HEK293 (cell line): Measurements from ENCODE around the gene HOXA4.

Experiments
- BCL11B ChIP-seq: fragments of 450-650 bp; formaldehyde crosslinking; IDR thresholded peaks from 2 replicates; pipeline ENCODE4 v1.5.1; 2016; ENCODE audit warnings: low read depth, missing biosample characterization, missing genetic modification characterization
- GFI1B ChIP-seq: fragments of 450-650 bp; formaldehyde crosslinking; IDR thresholded peaks from 2 replicates; pipeline ENCODE4 v1.5.1; 2016; ENCODE audit warnings: missing biosample characterization, missing genetic modification characterization
- KLF16 ChIP-seq: fragments of 450-650 bp; formaldehyde crosslinking; IDR thresholded peaks from 2 replicates; pipeline ENCODE4 v1.5.1; 2017; ENCODE audit warnings: missing biosample characterization, missing genetic modification characterization
- KLF17 ChIP-seq: fragments of 450-650 bp; formaldehyde crosslinking; IDR thresholded peaks from 2 replicates; pipeline ENCODE4 v1.5.1; 2016; ENCODE audit warnings: missing biosample characterization, missing genetic modification characterization
- KLF9 ChIP-seq: fragments of 450-650 bp; formaldehyde crosslinking; IDR thresholded peaks from 2 replicates; pipeline ENCODE4 v1.5.1; 2016; ENCODE audit warnings: missing biosample characterization, missing genetic modification characterization, low read depth
- MZF1 ChIP-seq: fragments of 450-650 bp; formaldehyde crosslinking; IDR thresholded peaks from 2 replicates; pipeline ENCODE4 v1.5.1; 2017; ENCODE audit warnings: missing biosample characterization, missing genetic modification characterization, borderline replicate concordance
- PATZ1 ChIP-seq: fragments of 450-650 bp; formaldehyde crosslinking; IDR thresholded peaks from 2 replicates; pipeline ENCODE4 v1.5.1; 2016; ENCODE audit warnings: missing biosample characterization, missing genetic modification characterization
- REPIN1 ChIP-seq: fragments of 450-650 bp; formaldehyde crosslinking; IDR thresholded peaks from 2 replicates; pipeline ENCODE4 v1.5.1; 2017; ENCODE audit warnings: missing biosample characterization, missing genetic modification characterization, low read depth
- SCRT1 ChIP-seq: fragments of 450-650 bp; formaldehyde crosslinking; IDR thresholded peaks from 2 replicates; pipeline ENCODE4 v1.5.1; 2016; ENCODE audit warnings: missing biosample characterization, missing genetic modification characterization, borderline replicate concordance
- ZBTB10 ChIP-seq: fragments of 450-650 bp; formaldehyde crosslinking; IDR thresholded peaks from 2 replicates; pipeline ENCODE4 v1.5.1; 2016; ENCODE audit warnings: missing biosample characterization, missing genetic modification characterization
- ZBTB8A ChIP-seq: fragments of 450-650 bp; formaldehyde crosslinking; IDR thresholded peaks from 2 replicates; pipeline ENCODE4 v1.5.1; 2016; ENCODE audit warnings: missing biosample characterization, missing genetic modification characterization
- ZFP3 ChIP-seq: fragments of 450-650 bp; formaldehyde crosslinking; IDR thresholded peaks from 2 replicates; pipeline ENCODE4 v1.5.1; 2016; ENCODE audit warnings: low read depth, missing biosample characterization, missing genetic modification characterization
- ZFP69B ChIP-seq: fragments of 450-650 bp; formaldehyde crosslinking; IDR thresholded peaks from 2 replicates; pipeline ENCODE4 v1.5.1; 2016; ENCODE audit warnings: missing biosample characterization, missing genetic modification characterization
- ZNF157 ChIP-seq: fragments of 450-650 bp; formaldehyde crosslinking; IDR thresholded peaks from 2 replicates; pipeline ENCODE4 v1.5.1; 2016; ENCODE audit warnings: missing biosample characterization, missing genetic modification characterization
- ZNF16 ChIP-seq: fragments of 450-650 bp; formaldehyde crosslinking; IDR thresholded peaks from 2 replicates; pipeline ENCODE4 v1.5.1; 2016; ENCODE audit warnings: low read depth, missing biosample characterization, missing genetic modification characterization
- ZNF214 ChIP-seq: fragments of 450-650 bp; formaldehyde crosslinking; IDR thresholded peaks from 2 replicates; pipeline ENCODE4 v1.5.1; 2017; ENCODE audit warnings: missing biosample characterization, mild to moderate bottlenecking, missing genetic modification characterization, borderline replicate concordance
- ZNF221 ChIP-seq: fragments of 450-650 bp; formaldehyde crosslinking; IDR thresholded peaks from 2 replicates; pipeline ENCODE4 v1.5.1; 2017; ENCODE audit warnings: missing biosample characterization, missing genetic modification characterization, borderline replicate concordance
- ZNF335 ChIP-seq: fragments of 450-650 bp; formaldehyde crosslinking; conservative IDR thresholded peaks from 2 replicates; pipeline ENCODE4 v1.5.1; 2016; ENCODE audit warnings: missing biosample characterization, missing genetic modification characterization
- ZNF366 ChIP-seq: fragments of 450-650 bp; formaldehyde crosslinking; conservative IDR thresholded peaks from 2 replicates; pipeline ENCODE4 v1.5.1; 2016; ENCODE audit warnings: missing biosample characterization, missing genetic modification characterization
- ZNF426 ChIP-seq: fragments of 450-650 bp; formaldehyde crosslinking; IDR thresholded peaks from 2 replicates; pipeline ENCODE4 v1.5.1; 2017; ENCODE audit warnings: missing biosample characterization, missing genetic modification characterization, mild to moderate bottlenecking, inconsistent platforms, moderate library complexity
- ZNF626 ChIP-seq: fragments of 450-650 bp; sonication (Bioruptor Pico); formaldehyde crosslinking; IDR thresholded peaks from 2 replicates; pipeline ENCODE4 v1.5.1; 2018; ENCODE audit warnings: missing biosample characterization, missing genetic modification characterization, inconsistent platforms
- ZNF747 ChIP-seq: fragments of 450-650 bp; formaldehyde crosslinking; IDR thresholded peaks from 2 replicates; pipeline ENCODE4 v1.5.1; 2016; ENCODE audit warnings: missing biosample characterization, missing genetic modification characterization
- TF ChIP-seq, protein P1 (sequence below): fragments of 450-650 bp; formaldehyde crosslinking; IDR thresholded peaks from 2 replicates; pipeline ENCODE4 v1.5.1; 2017; ENCODE audit warnings: missing biosample characterization, missing genetic modification characterization
- TF ChIP-seq, protein P2 (sequence below): fragments of 450-650 bp; formaldehyde crosslinking; IDR thresholded peaks from 2 replicates; pipeline ENCODE4 v1.5.1; 2016; ENCODE audit warnings: missing biosample characterization, missing genetic modification characterization
- TF ChIP-seq, protein P3 (sequence below): fragments of 450-650 bp; formaldehyde crosslinking; IDR thresholded peaks from 2 replicates; pipeline ENCODE4 v1.5.1; 2016; ENCODE audit warnings: missing biosample characterization, missing genetic modification characterization
- TF ChIP-seq, protein P4 (sequence below): fragments of 450-650 bp; formaldehyde crosslinking; IDR thresholded peaks from 2 replicates; pipeline ENCODE4 v1.5.1; 2016; ENCODE audit warnings: missing biosample characterization, missing genetic modification characterization, borderline replicate concordance

Gene HOXA4

GRCh38 chr7:27151931-27152815, 21.6 kb upstream of the HOXA4 start, which contains the start of gene HOXA3 (continued):
- no peak for TF ChIP-seq ZNF626 (tag by site-specific recombination)
- TF ChIP-seq ZNF426 (tag by site-specific recombination), result peak; percentile 12; the same call in 1 of the 2 replicates
- no peak for TF ChIP-seq ZNF157
- TF ChIP-seq ZNF335 (tag by site-specific recombination), result no peak; the same call in 1 of the 2 replicates
- peak; percentile 94 for TF ChIP-seq PATZ1 (tag by site-specific recombination)
- TF ChIP-seq KLF17 (tag by site-specific recombination), result peak; percentile 64; the same call in 1 of the 2 replicates
- no peak for TF ChIP-seq ZNF221
- TF ChIP-seq ZFP69B (tag by site-specific recombination), result peak; percentile 45; the same call in 1 of the 2 replicates
- TF ChIP-seq, protein P1, sequence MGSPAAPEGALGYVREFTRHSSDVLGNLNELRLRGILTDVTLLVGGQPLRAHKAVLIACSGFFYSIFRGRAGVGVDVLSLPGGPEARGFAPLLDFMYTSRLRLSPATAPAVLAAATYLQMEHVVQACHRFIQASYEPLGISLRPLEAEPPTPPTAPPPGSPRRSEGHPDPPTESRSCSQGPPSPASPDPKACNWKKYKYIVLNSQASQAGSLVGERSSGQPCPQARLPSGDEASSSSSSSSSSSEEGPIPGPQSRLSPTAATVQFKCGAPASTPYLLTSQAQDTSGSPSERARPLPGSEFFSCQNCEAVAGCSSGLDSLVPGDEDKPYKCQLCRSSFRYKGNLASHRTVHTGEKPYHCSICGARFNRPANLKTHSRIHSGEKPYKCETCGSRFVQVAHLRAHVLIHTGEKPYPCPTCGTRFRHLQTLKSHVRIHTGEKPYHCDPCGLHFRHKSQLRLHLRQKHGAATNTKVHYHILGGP (tag by site-specific recombination), result no peak
- TF ChIP-seq SCRT1 (tag by site-specific recombination), result no peak
- TF ChIP-seq KLF16 (tag by site-specific recombination), result peak; percentile 63; the same call in 1 of the 2 replicates
- TF ChIP-seq ZBTB8A, result peak; percentile 85
- TF ChIP-seq ZNF747 (tag by site-specific recombination), result no peak
- TF ChIP-seq ZNF214, result no peak
- TF ChIP-seq, protein P2, sequence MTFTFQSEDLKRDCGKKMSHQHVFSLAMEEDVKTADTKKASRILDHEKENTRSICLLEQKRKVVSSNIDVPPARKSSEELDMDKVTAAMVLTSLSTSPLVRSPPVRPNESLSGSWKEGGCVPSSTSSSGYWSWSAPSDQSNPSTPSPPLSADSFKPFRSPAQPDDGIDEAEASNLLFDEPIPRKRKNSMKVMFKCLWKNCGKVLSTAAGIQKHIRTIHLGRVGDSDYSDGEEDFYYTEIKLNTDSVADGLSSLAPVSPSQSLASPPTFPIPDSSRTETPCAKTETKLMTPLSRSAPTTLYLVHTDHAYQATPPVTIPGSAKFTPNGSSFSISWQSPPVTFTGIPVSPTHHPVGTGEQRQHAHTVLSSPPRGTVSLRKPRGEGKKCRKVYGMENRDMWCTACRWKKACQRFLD (tag by site-specific recombination), result no peak
- no peak for TF ChIP-seq ZFP3
- TF ChIP-seq BCL11B, result no peak
- TF ChIP-seq ZBTB10, result peak; percentile 72
- TF ChIP-seq MZF1, result no peak
- TF ChIP-seq ZNF16 (tag by site-specific recombination), result no peak
- TF ChIP-seq KLF9 (tag by site-specific recombination), result 0 out of 2 replicates have a peak, but pooled peaks have one; percentile 27
- no peak for TF ChIP-seq REPIN1 (tag by site-specific recombination)
- TF ChIP-seq GFI1B (tag by site-specific recombination), result no peak
- TF ChIP-seq, protein P3, sequence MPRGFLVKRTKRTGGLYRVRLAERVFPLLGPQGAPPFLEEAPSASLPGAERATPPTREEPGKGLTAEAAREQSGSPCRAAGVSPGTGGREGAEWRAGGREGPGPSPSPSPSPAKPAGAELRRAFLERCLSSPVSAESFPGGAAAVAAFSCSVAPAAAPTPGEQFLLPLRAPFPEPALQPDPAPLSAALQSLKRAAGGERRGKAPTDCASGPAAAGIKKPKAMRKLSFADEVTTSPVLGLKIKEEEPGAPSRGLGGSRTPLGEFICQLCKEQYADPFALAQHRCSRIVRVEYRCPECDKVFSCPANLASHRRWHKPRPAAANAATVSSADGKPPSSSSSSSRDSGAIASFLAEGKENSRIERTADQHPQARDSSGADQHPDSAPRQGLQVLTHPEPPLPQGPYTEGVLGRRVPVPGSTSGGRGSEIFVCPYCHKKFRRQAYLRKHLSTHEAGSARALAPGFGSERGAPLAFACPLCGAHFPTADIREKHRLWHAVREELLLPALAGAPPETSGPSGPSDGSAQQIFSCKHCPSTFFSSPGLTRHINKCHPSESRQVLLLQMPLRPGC (tag by site-specific recombination), result no peak
- peak; percentile 55 for TF ChIP-seq ZNF366 (tag by site-specific recombination)
- TF ChIP-seq, protein P4, sequence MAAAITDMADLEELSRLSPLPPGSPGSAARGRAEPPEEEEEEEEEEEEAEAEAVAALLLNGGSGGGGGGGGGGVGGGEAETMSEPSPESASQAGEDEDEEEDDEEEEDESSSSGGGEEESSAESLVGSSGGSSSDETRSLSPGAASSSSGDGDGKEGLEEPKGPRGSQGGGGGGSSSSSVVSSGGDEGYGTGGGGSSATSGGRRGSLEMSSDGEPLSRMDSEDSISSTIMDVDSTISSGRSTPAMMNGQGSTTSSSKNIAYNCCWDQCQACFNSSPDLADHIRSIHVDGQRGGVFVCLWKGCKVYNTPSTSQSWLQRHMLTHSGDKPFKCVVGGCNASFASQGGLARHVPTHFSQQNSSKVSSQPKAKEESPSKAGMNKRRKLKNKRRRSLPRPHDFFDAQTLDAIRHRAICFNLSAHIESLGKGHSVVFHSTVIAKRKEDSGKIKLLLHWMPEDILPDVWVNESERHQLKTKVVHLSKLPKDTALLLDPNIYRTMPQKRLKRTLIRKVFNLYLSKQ (tag by site-specific recombination), result no peak
